PFSK-1 (cell line): ENCODE data around the gene NR6A1.

Experiments
- POLR2AphosphoS5 ChIP-seq: IDR thresholded peaks from 2 replicates; pipeline ENCODE4 v1.6.1; 2012; ENCODE audit warnings: low read depth, mild to moderate bottlenecking, control low read depth, low read length, moderate library complexity
- SIN3A ChIP-seq: IDR thresholded peaks from 2 replicates; pipeline ENCODE4 v1.6.1; 2012; ENCODE audit warnings: mild to moderate bottlenecking, low read length, moderate library complexity, borderline replicate concordance; ENCODE audit not compliant: insufficient read depth
- TAF1 ChIP-seq: IDR thresholded peaks from 2 replicates; pipeline ENCODE4 v1.6.1; 2012; ENCODE audit warnings: low read length, control low read depth, borderline replicate concordance; ENCODE audit not compliant: insufficient read depth
- TF ChIP-seq, protein P1 (sequence below), 2 experiments: IDR thresholded peaks; 2 replicates each; pipeline versions ENCODE4 v1.6.1 to v1.8.0; 2011 to 2012; ENCODE audit warnings: low read depth in 2 of 2, low read length in 2 of 2, control low read depth in 1 of 2, inconsistent platforms in 1 of 2, mild to moderate bottlenecking in 1 of 2, moderate library complexity in 1 of 2; ENCODE audit not compliant: insufficient read depth in 1 of 2

DNA sequence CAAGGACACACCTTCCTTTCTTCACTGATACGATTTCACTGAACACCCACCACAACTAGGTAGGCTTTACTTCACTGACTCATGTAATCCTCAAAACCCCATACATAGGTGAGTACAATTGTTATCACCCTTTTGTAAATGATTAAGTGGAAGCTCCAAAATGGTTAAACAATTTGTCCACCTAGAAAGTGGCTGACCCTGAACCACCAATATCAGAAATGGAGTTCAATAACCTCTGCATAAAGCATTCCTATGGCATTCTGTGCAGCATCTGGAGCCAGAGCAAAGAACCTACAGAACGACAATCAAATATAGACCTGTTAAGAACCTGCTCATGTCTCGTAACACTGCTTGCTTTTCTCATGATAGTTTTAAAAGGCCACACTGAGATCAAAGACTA lies 213.2 kb downstream of the NR6A1 start:
- TF ChIP-seq TAF1 (no peak), POLR2AphosphoS5 (no peak), SIN3A (no peak)
- TF ChIP-seq, protein P1, sequence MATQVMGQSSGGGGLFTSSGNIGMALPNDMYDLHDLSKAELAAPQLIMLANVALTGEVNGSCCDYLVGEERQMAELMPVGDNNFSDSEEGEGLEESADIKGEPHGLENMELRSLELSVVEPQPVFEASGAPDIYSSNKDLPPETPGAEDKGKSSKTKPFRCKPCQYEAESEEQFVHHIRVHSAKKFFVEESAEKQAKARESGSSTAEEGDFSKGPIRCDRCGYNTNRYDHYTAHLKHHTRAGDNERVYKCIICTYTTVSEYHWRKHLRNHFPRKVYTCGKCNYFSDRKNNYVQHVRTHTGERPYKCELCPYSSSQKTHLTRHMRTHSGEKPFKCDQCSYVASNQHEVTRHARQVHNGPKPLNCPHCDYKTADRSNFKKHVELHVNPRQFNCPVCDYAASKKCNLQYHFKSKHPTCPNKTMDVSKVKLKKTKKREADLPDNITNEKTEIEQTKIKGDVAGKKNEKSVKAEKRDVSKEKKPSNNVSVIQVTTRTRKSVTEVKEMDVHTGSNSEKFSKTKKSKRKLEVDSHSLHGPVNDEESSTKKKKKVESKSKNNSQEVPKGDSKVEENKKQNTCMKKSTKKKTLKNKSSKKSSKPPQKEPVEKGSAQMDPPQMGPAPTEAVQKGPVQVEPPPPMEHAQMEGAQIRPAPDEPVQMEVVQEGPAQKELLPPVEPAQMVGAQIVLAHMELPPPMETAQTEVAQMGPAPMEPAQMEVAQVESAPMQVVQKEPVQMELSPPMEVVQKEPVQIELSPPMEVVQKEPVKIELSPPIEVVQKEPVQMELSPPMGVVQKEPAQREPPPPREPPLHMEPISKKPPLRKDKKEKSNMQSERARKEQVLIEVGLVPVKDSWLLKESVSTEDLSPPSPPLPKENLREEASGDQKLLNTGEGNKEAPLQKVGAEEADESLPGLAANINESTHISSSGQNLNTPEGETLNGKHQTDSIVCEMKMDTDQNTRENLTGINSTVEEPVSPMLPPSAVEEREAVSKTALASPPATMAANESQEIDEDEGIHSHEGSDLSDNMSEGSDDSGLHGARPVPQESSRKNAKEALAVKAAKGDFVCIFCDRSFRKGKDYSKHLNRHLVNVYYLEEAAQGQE (IDR thresholded peaks at IDR 0.05; ENCODE audit: insufficient read depth in 1 of 2, low read depth in 2 of 2, low read length in 2 of 2): no peak
